Ramos (cell line): ENCODE results near the gene CA12.
"Not testable (repeated sequence)": the region's sequence is repeated elsewhere in the genome, so short reads cannot be mapped to it uniquely, and the experiment has no call there.

Experiments
- in situ Hi-C: fragments of 300-500 bp; cut with MboI; formaldehyde crosslinking; loops from one replicate; pipeline ENCODE4 v1.14.3; 2022; ENCODE audit warnings: low sequenced_read_pairs; ENCODE audit not compliant: unreplicated experiment

CA12 gene

DNA sequence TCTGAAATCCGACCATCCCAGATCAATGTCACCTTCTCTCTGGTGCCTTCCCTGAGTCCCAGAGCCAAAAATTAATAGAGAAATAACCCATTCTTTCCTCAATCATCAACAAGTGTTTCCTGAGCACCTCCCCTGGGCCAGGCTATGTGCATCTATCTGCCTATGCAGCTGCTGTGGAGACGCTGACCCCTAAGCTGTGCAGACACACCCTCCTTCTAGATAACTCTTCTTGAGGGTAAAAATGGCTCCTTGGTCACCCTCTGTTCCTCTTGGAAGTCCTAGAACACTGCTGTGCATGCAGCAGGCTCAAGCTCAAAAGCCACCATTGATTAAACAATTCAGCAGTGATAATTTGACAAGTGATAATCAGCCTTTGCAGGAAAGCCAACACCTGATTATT is 18.4 kb downstream of the CA12 start:
- in situ Hi-C loops, result no loop called here

GRCh38 chr15:63362885-63363284 is 18.8 kb downstream of the CA12 start:
- in situ Hi-C loops, result no loop called here

GRCh38 chr15:63362196-63362595 is 19.4 kb downstream of the CA12 start:
- in situ Hi-C loops, result no loop called here

GRCh38 chr15:63360170-63360569 is 21.5 kb downstream of the CA12 start:
- in situ Hi-C loops, result no loop called here

GRCh38 chr15:63358241-63359029 is 23.2 kb downstream of the CA12 start:
- in situ Hi-C loops, result no loop called here

- in situ Hi-C loops, result no loop called here
These were observed 23.9 kb downstream of the CA12 start for GRCh38 chr15:63357731-63358130.

GRCh38 chr15:63357061-63357460 is 24.6 kb downstream of the CA12 start:
- in situ Hi-C loops, result no loop called here

DNA sequence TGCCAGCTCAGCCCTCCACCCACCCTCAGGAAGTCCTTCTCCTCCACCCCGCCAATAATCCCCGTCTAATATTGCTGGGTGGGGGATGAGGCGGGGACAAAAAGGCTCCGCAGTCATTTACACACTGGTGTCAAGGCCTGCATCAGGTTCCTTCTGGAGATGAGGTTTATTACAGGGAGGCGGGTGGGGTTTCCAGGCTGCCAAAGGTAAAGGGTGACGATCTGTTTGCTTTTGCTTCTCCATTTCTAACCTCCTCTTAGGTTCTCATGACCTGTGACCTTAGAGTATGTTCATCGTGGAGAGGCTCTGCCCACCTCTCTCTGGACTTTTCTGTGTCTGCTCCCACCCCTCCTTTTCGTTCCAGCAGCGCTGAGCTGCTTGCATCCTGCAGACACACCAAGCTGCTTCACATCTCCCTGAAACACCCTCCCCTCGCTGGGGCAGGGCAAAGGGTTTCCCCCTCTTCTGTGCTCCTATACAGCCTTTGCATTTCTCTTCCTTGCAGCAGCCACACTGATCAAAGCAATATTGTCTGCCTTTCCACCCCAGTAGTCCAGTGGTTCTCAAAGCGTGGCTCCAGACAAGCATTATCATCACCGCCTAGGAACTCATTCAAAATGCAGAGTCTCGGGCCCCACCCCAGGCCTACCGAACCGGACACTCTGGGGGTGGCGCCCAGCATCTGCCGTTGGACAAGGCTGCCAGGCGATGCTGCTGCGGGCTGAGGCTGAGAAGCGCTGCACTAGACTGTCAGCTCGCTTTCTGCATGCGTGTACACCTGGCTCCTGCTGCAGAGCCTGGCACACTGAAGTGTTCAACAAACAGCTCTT is 26.6 kb downstream of the CA12 start:
- in situ Hi-C loops, result no loop called here

GRCh38 chr15:63353887-63354286 is 27.8 kb downstream of the CA12 start:
- in situ Hi-C loops, result no loop called here

DNA sequence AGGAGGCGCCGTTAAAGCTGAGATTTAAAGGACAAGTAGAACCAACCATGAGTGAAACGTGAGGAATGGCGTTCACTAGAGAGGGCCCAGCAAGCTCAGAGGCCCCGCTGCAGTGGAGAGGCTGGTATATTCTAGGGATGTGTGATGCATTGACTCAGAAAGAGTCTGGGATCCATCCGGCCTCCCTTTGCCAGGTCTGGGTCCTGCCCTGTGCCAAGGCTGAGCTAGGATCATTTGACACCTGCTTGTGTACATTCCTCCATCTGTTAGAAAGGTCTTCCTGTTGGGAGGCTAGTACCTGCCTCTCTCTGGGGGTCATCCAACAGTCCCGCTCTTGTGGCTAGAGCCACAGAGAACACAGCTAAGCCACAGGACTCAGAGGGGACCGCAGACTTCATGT is 28.4 kb downstream of the CA12 start:
- in situ Hi-C loops, result no loop called here

- in situ Hi-C loops, result no loop called here
These were observed 28.8 kb downstream of the CA12 start for GRCh38 chr15:63352808-63353207.

GRCh38 chr15:63351170-63351569 is 30.5 kb downstream of the CA12 start:
- in situ Hi-C loops, result no loop called here

GRCh38 chr15:63350178-63350621 is 31.4 kb downstream of the CA12 start:
- in situ Hi-C loops, result no loop called here

DNA sequence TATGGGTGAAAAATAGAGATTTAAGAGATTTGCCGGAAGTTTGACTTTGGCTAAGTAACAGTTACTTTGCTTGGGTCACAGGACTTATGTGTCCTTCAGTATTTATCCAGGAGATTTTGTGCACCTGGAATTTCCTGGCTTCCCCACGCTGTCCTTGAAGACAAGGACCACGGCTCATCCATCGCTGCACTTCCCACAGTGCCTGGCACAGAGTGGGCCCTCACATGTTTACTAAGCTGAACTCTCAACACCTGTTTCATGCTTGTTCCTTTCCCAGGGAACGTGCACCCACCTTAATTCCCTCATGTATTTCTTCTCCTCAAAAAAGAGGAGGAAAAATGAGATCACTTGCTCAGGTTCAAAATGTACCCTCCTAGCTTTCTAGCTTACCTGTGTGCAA is 32.0 kb downstream of the CA12 start:
- in situ Hi-C loops, result no loop called here

DNA sequence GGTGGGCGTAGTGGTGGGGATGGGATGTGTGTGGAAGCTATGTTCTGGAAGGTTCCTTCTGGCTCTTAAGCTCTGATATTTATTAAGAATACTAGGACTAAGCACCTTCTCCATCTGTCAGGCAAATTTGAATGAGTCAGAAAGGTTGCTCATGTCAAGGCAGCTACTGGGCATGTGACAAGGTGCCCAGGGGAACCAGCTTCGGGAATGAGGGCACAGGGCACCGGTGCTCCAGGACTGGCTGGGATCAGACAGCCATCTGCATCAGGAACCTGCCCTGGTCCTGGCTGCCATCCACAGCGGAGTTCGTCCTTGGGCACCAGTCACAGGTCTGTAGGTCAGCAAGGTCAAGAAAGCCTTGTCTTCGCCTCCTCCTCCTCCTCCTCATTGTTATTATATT is 32.5 kb downstream of the CA12 start:
- in situ Hi-C loops, result no loop called here

GRCh38 chr15:63348392-63348791 is 33.3 kb downstream of the CA12 start:
- in situ Hi-C loops, result no loop called here

DNA sequence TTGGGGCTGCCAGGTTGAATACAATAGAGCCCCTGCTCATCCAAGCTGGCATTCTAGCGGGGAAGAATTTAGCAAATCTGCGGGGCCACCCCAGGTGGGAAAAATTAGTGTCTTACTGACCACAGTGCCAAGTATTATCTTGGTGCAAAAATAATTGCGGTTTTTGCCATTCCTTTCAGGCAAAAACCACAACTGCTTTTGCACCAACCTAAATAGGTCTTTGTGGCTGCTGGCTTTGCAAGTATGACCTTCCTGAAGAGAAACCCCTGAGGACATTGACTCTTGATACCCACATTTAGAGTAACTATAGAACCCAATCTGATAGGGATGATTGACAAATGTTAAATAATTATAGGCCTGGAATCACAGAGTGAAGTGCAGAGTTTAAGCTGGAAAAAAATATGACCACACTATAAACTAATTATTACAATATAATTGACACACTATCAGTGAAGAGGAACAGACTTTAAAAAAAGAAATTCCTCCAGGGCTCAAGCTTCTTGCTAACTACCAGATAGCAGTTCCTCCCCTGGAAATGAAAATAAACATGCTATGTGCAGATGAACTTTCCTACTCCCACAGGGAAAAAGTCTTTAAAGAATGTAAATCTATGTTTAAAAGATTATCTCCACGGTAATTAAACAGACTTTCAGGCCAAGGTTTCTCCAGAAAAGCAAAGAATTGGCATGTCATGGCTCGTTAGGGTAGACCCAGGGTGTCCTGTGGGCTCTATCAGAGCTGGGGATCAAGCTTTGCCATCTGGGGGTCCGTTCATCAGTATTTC is 34.4 kb downstream of the CA12 start:
- in situ Hi-C loops, result no loop called here

- in situ Hi-C loops, result no loop called here
These were observed 36.3 kb downstream of the CA12 start for GRCh38 chr15:63345391-63345752.

DNA sequence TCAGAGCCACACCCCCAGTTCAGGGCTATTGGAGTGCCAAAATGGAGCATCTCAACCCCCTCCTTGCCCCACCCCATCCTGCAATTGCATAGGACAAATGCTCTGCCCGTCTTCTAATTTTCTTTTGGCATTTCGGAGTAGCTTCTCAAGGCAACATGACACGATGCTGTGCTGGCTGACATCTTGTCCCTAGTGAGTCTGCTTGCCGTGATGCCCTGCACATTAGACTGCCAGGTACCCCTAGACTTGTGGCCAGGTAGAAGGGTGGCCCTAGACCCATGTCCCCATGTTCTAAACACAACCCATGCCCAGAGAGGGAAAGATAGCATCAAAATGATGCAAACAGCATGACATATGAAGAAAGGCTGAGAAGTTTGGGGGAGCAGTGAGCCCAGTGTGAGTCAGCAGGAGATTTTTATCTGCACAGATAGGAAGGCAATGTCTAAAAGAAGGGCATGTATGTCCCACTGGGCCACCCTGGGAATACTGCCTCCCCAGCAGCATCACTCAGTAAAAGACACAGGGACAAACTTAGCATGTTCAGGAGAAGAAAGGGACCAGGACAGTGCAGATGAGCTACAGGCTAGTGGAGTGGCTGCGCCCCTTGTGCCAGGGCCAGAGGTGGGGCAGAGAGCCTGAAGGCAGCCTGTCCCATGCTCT is 36.8 kb downstream of the CA12 start:
- in situ Hi-C loops, result no loop called here

DNA sequence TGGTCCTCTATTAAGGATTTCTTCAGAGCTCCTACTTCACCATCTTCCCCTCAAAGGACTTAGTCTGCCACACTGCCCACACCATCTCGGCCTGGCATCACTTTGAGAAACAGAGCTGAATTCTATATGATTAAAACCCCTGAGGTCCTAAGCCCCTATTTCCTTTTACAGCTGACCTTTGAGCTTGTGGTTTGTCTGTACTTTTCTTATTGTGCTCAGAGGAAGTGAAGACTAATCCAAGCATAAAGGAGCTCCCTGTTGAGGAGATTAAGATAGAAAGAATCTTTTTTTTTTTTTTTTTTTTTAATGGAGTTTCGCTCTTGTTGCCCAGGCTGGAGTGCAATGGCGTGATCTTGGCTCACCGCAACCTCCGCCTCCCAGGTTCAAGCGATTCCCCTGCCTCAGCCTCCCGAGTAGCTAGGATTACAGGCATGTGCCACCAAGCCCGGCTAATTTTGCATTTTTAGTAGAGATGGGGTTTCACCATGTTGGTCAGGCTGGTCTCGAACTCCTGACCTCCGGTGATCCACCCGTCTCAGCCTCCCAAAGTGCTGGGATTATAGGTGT is 38.6 kb downstream of the CA12 start:
- in situ Hi-C loops, result not testable (repeated sequence)
